Ovary (tissue), 3 donors: ENCODE results near the gene TREML1.

Experiments
- EP300 ChIP-seq: sonication (generic); formaldehyde crosslinking; IDR thresholded peaks from one replicate; pipeline ENCODE4 v1.6.1; 2017; ENCODE audit warnings: antibody characterized with exemption
- TF ChIP-seq, protein P1 (sequence below), 3 donors: fragments of 450-650 bp in 2 of 3; fragments of 200-600 bp in 1 of 3; IDR thresholded peaks; one replicate each; pipeline versions ENCODE4 v1.5.1 to v1.8.0; 2016 to 2022; ENCODE audit warnings: antibody characterized with exemption in 3 of 3, mild to moderate bottlenecking in 1 of 3
- donor health status: DM: no; HTN: no; CAD: no.

DNA sequence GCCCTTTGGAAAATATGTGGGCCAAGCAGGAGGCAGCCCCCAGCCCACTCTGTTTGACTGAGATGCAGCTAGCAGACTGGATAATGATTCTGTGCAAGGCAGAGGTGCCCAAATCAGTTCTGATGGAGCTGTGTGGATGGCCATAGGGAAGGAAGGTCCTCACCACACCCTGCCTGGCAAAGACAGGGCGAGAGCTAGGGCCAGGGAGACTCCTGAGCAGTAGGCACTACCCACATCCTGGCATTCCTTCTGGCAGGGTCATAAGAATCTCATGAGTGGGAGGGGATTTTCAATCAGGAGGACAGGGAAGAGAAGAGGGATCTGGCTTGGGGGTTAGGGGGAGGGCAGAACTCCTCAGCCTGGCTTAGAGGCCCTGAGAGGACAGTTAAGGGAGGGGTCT lies 27.4 kb upstream of the TREML1 start:
- TF ChIP-seq, protein P1, sequence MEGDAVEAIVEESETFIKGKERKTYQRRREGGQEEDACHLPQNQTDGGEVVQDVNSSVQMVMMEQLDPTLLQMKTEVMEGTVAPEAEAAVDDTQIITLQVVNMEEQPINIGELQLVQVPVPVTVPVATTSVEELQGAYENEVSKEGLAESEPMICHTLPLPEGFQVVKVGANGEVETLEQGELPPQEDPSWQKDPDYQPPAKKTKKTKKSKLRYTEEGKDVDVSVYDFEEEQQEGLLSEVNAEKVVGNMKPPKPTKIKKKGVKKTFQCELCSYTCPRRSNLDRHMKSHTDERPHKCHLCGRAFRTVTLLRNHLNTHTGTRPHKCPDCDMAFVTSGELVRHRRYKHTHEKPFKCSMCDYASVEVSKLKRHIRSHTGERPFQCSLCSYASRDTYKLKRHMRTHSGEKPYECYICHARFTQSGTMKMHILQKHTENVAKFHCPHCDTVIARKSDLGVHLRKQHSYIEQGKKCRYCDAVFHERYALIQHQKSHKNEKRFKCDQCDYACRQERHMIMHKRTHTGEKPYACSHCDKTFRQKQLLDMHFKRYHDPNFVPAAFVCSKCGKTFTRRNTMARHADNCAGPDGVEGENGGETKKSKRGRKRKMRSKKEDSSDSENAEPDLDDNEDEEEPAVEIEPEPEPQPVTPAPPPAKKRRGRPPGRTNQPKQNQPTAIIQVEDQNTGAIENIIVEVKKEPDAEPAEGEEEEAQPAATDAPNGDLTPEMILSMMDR (IDR thresholded peaks at IDR 0.05), result no peak
- TF ChIP-seq EP300, result no peak
